Heart left ventricle (tissue), 16 donors: ENCODE results near the gene XAF1. TPM values are rescaled to one million over a fixed set of nuclear protein-coding genes. Genes with fewer than 3 reads are reported as not detected.

Experiments used
- ATAC-seq, 4 donors: fragments of 200-7000 bp; cut with Tn5 transposase; one replicate each; pipeline ENCODE4 v1.9.1; 2020 to 2022; ENCODE audit warnings: moderate library complexity in 4 of 4, mild to moderate bottlenecking in 3 of 4, moderate number of reproducible peaks in 1 of 4
- DNase-seq, 5 donors: peaks; one replicate each; pipeline ENCODE4 v3.0.0-alpha.2; 2020
- H3K27ac ChIP-seq, 12 donors: fragments of 200-600 bp; sonication (generic) in 4 of 12; one replicate each; pipeline versions ENCODE4 v1.5.0 to v1.8.0; 2016 to 2022; ENCODE audit warnings: mild to moderate bottlenecking in 2 of 12
- H3K27me3 ChIP-seq, 9 donors: fragments of 200-600 bp; sonication (generic) in 2 of 9; one replicate each; pipeline versions ENCODE4 v1.5.1 to v1.8.0; 2016 to 2022; ENCODE audit warnings: mild to moderate bottlenecking in 3 of 9
- H3K36me3 ChIP-seq, 9 donors: fragments of 200-600 bp; sonication (generic) in 2 of 9; one replicate each; pipeline versions ENCODE4 v1.5.0 to v1.8.0; 2018 to 2022; ENCODE audit warnings: mild to moderate bottlenecking in 2 of 9
- H3K4me1 ChIP-seq, 12 donors: fragments of 200-600 bp; sonication (generic) in 4 of 12; one replicate each; pipeline versions ENCODE4 v1.5.0 to v1.8.0; 2016 to 2022; ENCODE audit warnings: mild to moderate bottlenecking in 3 of 12
- H3K4me3 ChIP-seq, 12 donors: fragments of 200-600 bp; sonication (generic) in 4 of 12; one replicate each; pipeline versions ENCODE4 v1.5.0 to v1.8.0; 2017 to 2022; ENCODE audit warnings: mild to moderate bottlenecking in 9 of 12, moderate library complexity in 4 of 12
- H3K9me3 ChIP-seq, 12 donors: fragments of 200-600 bp; sonication (generic) in 4 of 12; one replicate each; pipeline versions ENCODE4 v1.5.0 to v1.8.0; 2016 to 2022; ENCODE audit warnings: mild to moderate bottlenecking in 1 of 12
- CTCF ChIP-seq, 12 donors: fragments of 200-600 bp; sonication (generic) in 4 of 12; IDR thresholded peaks; one replicate each; pipeline versions ENCODE4 v1.5.0 to v1.8.0; 2018 to 2022; ENCODE audit warnings: antibody characterized with exemption in 12 of 12, mild to moderate bottlenecking in 5 of 12
- POLR2A ChIP-seq, 2 donors: fragments of 450-650 bp; IDR thresholded peaks; one replicate each; pipeline ENCODE4 v1.6.1; 2017; ENCODE audit warnings: antibody characterized with exemption in 2 of 2, mild to moderate bottlenecking in 2 of 2, moderate library complexity in 2 of 2
- WGBS, 4 donors: extraction: QIAGEN DNeasy Blood & Tissue Kit in 2 of 4; methylation state at CpG; one replicate each; pipeline versions ENCODE4 v1.1.5 to v1.1.7; 2013 to 2018; 5-methylcytosine and 5-hydroxymethylcytosine counted together
- intact Hi-C, 10 donors: fragments of 100-400 bp; cut with DNase I; formaldehyde crosslinking; loops; one replicate each; pipeline versions ENCODE4 v1.11.1 to v1.14.2; 2022
- polyA plus RNA-seq, 2 donors: library from polyadenylated mRNA; stranded (reverse); fragments of 200-250 nt; gene quantifications; one replicate each; pipeline ENCODE4 v1.2.3, GENCODE V29; 2013
- total RNA-seq, 9 donors: library from RNA; depleted of rRNA in 2 of 9; stranded (reverse); fragments of >200 nt in 2 of 9; fragmentation: NEBNext Ultra II Directional in 3 of 9; extraction: Animal tissue kit (Norgen Biotek cat#: 25700) in 3 of 9; gene quantifications; one replicate each; pipeline versions ENCODE4 v1.1.0 to v1.2.4, GENCODE V29; 2016 to 2023
- donor health status: ischemic (EF 13 %, LVEDD 7.1; RV severe dilation, severe dysfunction).
- donor health status: healthy with polysubstance abuse.
- donor health status: DM: no; HTN: yes; CAD: no.
- donor health status: DM: no; HTN: no; CAD: no.
- donor health status: ischemic (EF 25% LVEDD 6.9; RV normal size, moderate dysfunction).
- donor health status: ischemic (EF 25% LVEDD 5.7; RV mildly dilated, moderate dysfunction).
- donor health status: healthy.
- donor health status: DM: yes; HTN: yes; CAD: no.
- donor health status: ischemic (EF 35%, LVEDD 5.7; RV mildly dilated, moderate dysfunction).
- donor health status: nonischemic (EF 11% LVEDD 7.7; RV severe dilation, severe dysfunction).
- donor health status: DM: yes; HTN: yes; CAD: no.
- donor health status: PGD.
- donor health status: ischemic (EF 29% LVEDD 5.4; RV normal size, mild dysfunction).
- donor health status: nonischemic (EF 23%, LVEDD 6.1; RV moderate dilation, normal function).

The XAF1 gene
- total and polyA plus RNA-seq, 11 donors = 9.5 to 77.8 (median 24.9) TPM

GRCh38 chr17:6796017-6796886, 40.4 kb downstream of the XAF1 start:
- ATAC-seq (no peak), DNase-seq (no peak)
- intact Hi-C loops = loop anchor here in 1 of 10 donors (10.0 kb wide), 1 partner anchor 131 kb away; no protein-coding TSS in a partner anchor
- Histone ChIP-seq H3K27ac (no peak overlapping the region), H3K4me3 (no peak overlapping the region), H3K9me3 (no peaks in the 10 kb centered on the region), H3K4me1 (no peaks in the 10 kb centered on the region), H3K36me3 (no peaks in the 10 kb centered on the region), H3K27me3 (peaks cover 0 to 15% (median 2%) of the 10 kb centered on the region in 9 donors)
- TF ChIP-seq POLR2A (IDR thresholded peaks at IDR 0.05) = no peak
- TF ChIP-seq CTCF (IDR thresholded peaks at IDR 0.05) = no peak
- WGBS, 4 donors = 59 to 65% (median 63%) methylated on average over 10 of the region's 10 CpGs

GRCh38 chr17:6796887-6797490, 41.1 kb downstream of the XAF1 start:
- Histone ChIP-seq H3K4me3 (no peak overlapping the region), H3K27me3 (peaks cover 0 to 15% (median 2%) of the 10 kb centered on the region in 9 donors), H3K9me3 (no peaks in the 10 kb centered on the region), H3K4me1 (no peaks in the 10 kb centered on the region), H3K27ac (no peak overlapping the region), H3K36me3 (no peaks in the 10 kb centered on the region)
- DNase-seq (no peak), ATAC-seq (no peak)
- WGBS, 4 donors = 84 to 92% (median 86%) methylated on average over 2 of the region's 2 CpGs
- intact Hi-C loops = loop anchor here in 1 of 10 donors (10.0 kb wide), 1 partner anchor 132 kb away; no protein-coding TSS in a partner anchor
- TF ChIP-seq CTCF (IDR thresholded peaks at IDR 0.05) = no peak
- TF ChIP-seq POLR2A (IDR thresholded peaks at IDR 0.05) = no peak

- H3K9me3 ChIP-seq = no peaks in the 10 kb centered on the region
- intact Hi-C loops = loop anchor here in 1 of 10 donors (10.0 kb wide), 1 partner anchor 133 kb away; no protein-coding TSS in a partner anchor
- no peaks in the 10 kb centered on the region for H3K36me3 ChIP-seq
- TF ChIP-seq CTCF (IDR thresholded peaks at IDR 0.05) (no peak), POLR2A (IDR thresholded peaks at IDR 0.05) (no peak)
- no peaks in the 10 kb centered on the region for H3K4me1 ChIP-seq
- H3K4me3 ChIP-seq = no peak overlapping the region
- DNase-seq (no peak), ATAC-seq (no peak)
- WGBS, 4 donors = 75 to 87% (median 83%) methylated on average over 8 of the region's 8 CpGs
- H3K27ac ChIP-seq = no peak overlapping the region
- H3K27me3 ChIP-seq = peaks cover 0 to 15% (median 0%) of the 10 kb centered on the region in 9 donors
Observed at GRCh38 chr17:6797718-6798351, 42.0 kb downstream of the XAF1 start.

GRCh38 chr17:6799738-6800137, 43.9 kb downstream of the XAF1 start:
- ATAC-seq = no peak
- H3K27me3 ChIP-seq = peaks cover 0 to 8% (median 0%) of the 10 kb centered on the region in 9 donors
- H3K4me3 ChIP-seq = no peak overlapping the region
- no peak for TF ChIP-seq POLR2A (IDR thresholded peaks at IDR 0.05)
- no peaks in the 10 kb centered on the region for H3K4me1 ChIP-seq
- intact Hi-C loops = loop anchor here in 1 of 10 donors (10.0 kb wide), 1 partner anchor 135 kb away; no protein-coding TSS in a partner anchor
- no peaks in the 10 kb centered on the region for H3K9me3 ChIP-seq
- no peaks in the 10 kb centered on the region for H3K36me3 ChIP-seq
- H3K27ac ChIP-seq = no peak overlapping the region
- 75 to 80% (median 78%) methylated on average over 6 of the region's 6 CpGs for WGBS, 4 donors
- DNase-seq = no peak
